ENCODE results near the gene UIMC1. TPM values are rescaled to one million over a fixed set of nuclear protein-coding genes. Genes with fewer than 3 reads are reported as not detected.

UIMC1 gene
- total RNA-seq, 1 donor from 2014 or later, result 67.7 TPM

- DNase-seq (ENCODE audit: low spot score), result no peak
- H3K27ac ChIP-seq, result no peak overlapping the region
- Mint-ChIP-seq H3K4me3 (no peak overlapping the region), H3K4me1 (peaks cover 32% of the 10 kb centered on the region), H3K27me3 (ENCODE audit: insufficient read depth, low read depth) (peaks cover 16% of the 10 kb centered on the region), H3K36me3 (no peaks in the 10 kb centered on the region), H3K27ac (no peak overlapping the region), H3K9me3 (no peaks in the 10 kb centered on the region)
- peaks cover 32% of the 10 kb centered on the region for H3F3A ChIP-seq (ENCODE audit: low read depth)
- no peaks in the 10 kb centered on the region for H3K79me2 ChIP-seq (ENCODE audit: low read depth)
- peak overlapping the region; percentile 69 for H3K4me2 ChIP-seq
- H3K36me3 ChIP-seq, result no peaks in the 10 kb centered on the region
- no peak overlapping the region for H3K9ac ChIP-seq
- H2AFZ ChIP-seq (replicated peaks), result no peak overlapping the region
- no peaks in the 10 kb centered on the region for H3K27me3 ChIP-seq
- TF ChIP-seq, protein P1, sequence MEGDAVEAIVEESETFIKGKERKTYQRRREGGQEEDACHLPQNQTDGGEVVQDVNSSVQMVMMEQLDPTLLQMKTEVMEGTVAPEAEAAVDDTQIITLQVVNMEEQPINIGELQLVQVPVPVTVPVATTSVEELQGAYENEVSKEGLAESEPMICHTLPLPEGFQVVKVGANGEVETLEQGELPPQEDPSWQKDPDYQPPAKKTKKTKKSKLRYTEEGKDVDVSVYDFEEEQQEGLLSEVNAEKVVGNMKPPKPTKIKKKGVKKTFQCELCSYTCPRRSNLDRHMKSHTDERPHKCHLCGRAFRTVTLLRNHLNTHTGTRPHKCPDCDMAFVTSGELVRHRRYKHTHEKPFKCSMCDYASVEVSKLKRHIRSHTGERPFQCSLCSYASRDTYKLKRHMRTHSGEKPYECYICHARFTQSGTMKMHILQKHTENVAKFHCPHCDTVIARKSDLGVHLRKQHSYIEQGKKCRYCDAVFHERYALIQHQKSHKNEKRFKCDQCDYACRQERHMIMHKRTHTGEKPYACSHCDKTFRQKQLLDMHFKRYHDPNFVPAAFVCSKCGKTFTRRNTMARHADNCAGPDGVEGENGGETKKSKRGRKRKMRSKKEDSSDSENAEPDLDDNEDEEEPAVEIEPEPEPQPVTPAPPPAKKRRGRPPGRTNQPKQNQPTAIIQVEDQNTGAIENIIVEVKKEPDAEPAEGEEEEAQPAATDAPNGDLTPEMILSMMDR (IDR thresholded peaks at IDR 0.05), result no peak
- TF ChIP-seq EZH2 (IDR thresholded peaks at IDR 0.05), result no peak
- no peak for TF ChIP-seq EZH2phosphoT487 (IDR thresholded peaks at IDR 0.05)
- H3K9me3 ChIP-seq (ENCODE audit: low read depth), result no peaks in the 10 kb centered on the region
- peaks cover 3% of the 10 kb centered on the region for H4K20me1 ChIP-seq (ENCODE audit: low read depth)
- H3K4me1 ChIP-seq, result peaks cover 46% of the 10 kb centered on the region
- H3K4me3 ChIP-seq, result no peak overlapping the region
These were observed 144.1 kb downstream of the UIMC1 start for GRCh38 chr5:176862330-176862995.

DNA sequence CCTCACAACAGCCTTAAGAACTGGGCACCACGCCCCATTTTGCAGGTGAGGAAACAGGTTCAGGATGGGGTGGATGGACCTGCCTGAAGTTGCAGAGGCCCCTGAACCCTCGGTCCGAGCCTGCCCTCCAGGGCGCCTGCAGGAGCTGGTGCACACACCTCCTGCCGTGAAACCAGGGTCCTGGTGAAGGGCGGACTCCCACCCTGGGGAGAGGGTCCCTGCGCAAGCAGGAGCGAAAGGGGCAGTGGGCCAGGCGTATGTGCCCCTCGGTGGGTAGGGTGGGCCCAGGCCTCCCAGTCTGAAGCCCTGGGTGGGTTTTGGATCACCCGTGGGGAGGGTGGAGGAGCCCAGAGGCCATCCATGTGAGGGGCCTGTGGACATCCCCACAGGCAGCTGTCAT is 145.3 kb downstream of the UIMC1 start:
- H3K79me2 ChIP-seq (ENCODE audit: low read depth), result no peaks in the 10 kb centered on the region
- no peaks in the 10 kb centered on the region for H3K27me3 ChIP-seq
- H3K36me3 Mint-ChIP-seq, result no peaks in the 10 kb centered on the region
- H3F3A ChIP-seq (ENCODE audit: low read depth), result peaks cover 20% of the 10 kb centered on the region
- no peaks in the 10 kb centered on the region for H3K36me3 ChIP-seq
- H3K4me1 Mint-ChIP-seq, result peaks cover 24% of the 10 kb centered on the region
- no peaks in the 10 kb centered on the region for H3K9me3 Mint-ChIP-seq
- no peak overlapping the region for H3K9ac ChIP-seq
- no peak overlapping the region for H3K27ac Mint-ChIP-seq
- H3K9me3 ChIP-seq (ENCODE audit: low read depth), result no peaks in the 10 kb centered on the region
- no peak overlapping the region for H2AFZ ChIP-seq (replicated peaks)
- H3K27me3 Mint-ChIP-seq (ENCODE audit: insufficient read depth, low read depth), result peaks cover 14% of the 10 kb centered on the region
- H3K4me1 ChIP-seq, result peaks cover 37% of the 10 kb centered on the region
- H3K4me2 ChIP-seq, result no peak overlapping the region
- no peak overlapping the region for H3K27ac ChIP-seq
- no peak overlapping the region for H3K4me3 Mint-ChIP-seq
- TF ChIP-seq, protein P1 (IDR thresholded peaks at IDR 0.05), result no peak
- TF ChIP-seq EZH2phosphoT487 (IDR thresholded peaks at IDR 0.05) (no peak), EZH2 (IDR thresholded peaks at IDR 0.05) (no peak)
- H3K4me3 ChIP-seq, result no peak overlapping the region
- DNase-seq (ENCODE audit: low spot score), result no peak
- H4K20me1 ChIP-seq (ENCODE audit: low read depth), result no peaks in the 10 kb centered on the region

DNA sequence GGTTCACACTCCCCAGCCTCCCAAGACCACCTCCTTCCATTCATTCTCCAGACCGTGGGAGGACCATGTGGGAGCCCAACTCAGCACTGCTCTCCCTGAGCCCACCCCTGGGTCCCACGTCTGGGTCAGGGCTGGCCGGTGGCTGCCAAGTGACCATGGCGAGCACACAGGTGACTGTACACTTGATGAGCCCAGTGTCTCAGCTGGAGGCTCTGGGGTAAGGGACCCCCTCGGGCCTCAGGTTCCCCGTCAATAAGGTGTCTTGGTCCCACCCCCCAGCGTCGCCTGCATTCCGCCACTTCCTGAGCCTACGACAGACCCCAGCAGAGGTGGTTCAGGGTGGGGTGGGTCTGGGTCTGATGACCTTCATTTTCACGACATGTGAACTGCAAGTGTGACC is 146.2 kb downstream of the UIMC1 start:
- Mint-ChIP-seq H3K27ac (no peak overlapping the region), H3K27me3 (ENCODE audit: insufficient read depth, low read depth) (peaks cover 9% of the 10 kb centered on the region), H3K4me1 (peaks cover 22% of the 10 kb centered on the region), H3K9me3 (no peaks in the 10 kb centered on the region), H3K4me3 (no peak overlapping the region), H3K36me3 (no peaks in the 10 kb centered on the region)
- Histone ChIP-seq H3K27ac (no peak overlapping the region), H2AFZ (replicated peaks) (no peak overlapping the region), H3K79me2 (ENCODE audit: low read depth) (no peaks in the 10 kb centered on the region), H4K20me1 (ENCODE audit: low read depth) (no peaks in the 10 kb centered on the region), H3K27me3 (no peaks in the 10 kb centered on the region), H3K4me3 (no peak overlapping the region), H3K36me3 (no peaks in the 10 kb centered on the region), H3K4me1 (peaks cover 29% of the 10 kb centered on the region), H3F3A (ENCODE audit: low read depth) (peaks cover 16% of the 10 kb centered on the region), H3K9ac (no peak overlapping the region), H3K4me2 (no peak overlapping the region), H3K9me3 (ENCODE audit: low read depth) (no peaks in the 10 kb centered on the region)
- no peak for DNase-seq (ENCODE audit: low spot score)
- TF ChIP-seq EZH2phosphoT487 (IDR thresholded peaks at IDR 0.05), result no peak
- TF ChIP-seq, protein P1 (IDR thresholded peaks at IDR 0.05), result no peak
- no peak for TF ChIP-seq EZH2 (IDR thresholded peaks at IDR 0.05)
